GM12878 (cell line): ENCODE measurements around the gene DCBLD1.

Source experiments
- BCL11A ChIP-seq: IDR thresholded peaks from 2 replicates; pipeline ENCODE4 v1.6.1; 2011; ENCODE audit warnings: low read depth, low read length
- KLF5 ChIP-seq: fragments of 450-650 bp; IDR thresholded peaks from 2 replicates; pipeline ENCODE4 v1.6.1; 2014; ENCODE audit warnings: mild to moderate bottlenecking; ENCODE audit not compliant: partially characterized antibody
- NR2C2 ChIP-seq: IDR thresholded peaks from 2 replicates; pipeline ENCODE4 v1.6.1; 2011; ENCODE audit warnings: borderline replicate concordance, low read depth; ENCODE audit not compliant: control insufficient read depth, insufficient read length
- POLR2A ChIP-seq: IDR thresholded peaks from 2 replicates; pipeline ENCODE4 v1.6.1; 2011; ENCODE audit warnings: low read depth, mild to moderate bottlenecking, low read length

- TF ChIP-seq POLR2A: no peak
- TF ChIP-seq BCL11A: no peak
- TF ChIP-seq KLF5: no peak
- no peak for TF ChIP-seq NR2C2
Measured at GRCh38 chr6:117496383-117496990, 14.0 kb downstream of the DCBLD1 start.
